ENCODE measurements around the gene TBC1D8.

The TBC1D8 gene

GRCh38 chr2:101111262-101111838 is 39.8 kb downstream of the TBC1D8 start:
- TF ChIP-seq CTCF (IDR thresholded peaks at IDR 0.05) (no peak), ZFX (IDR thresholded peaks at IDR 0.05; ENCODE audit: borderline replicate concordance) (no peak)
- H3K27ac ChIP-seq, result no peak overlapping the region

GRCh38 chr2:101109451-101110118 is 41.6 kb downstream of the TBC1D8 start:
- H3K27ac ChIP-seq, result no peak overlapping the region; the same call in 1 of the 2 replicates
- TF ChIP-seq ZFX (IDR thresholded peaks at IDR 0.05; ENCODE audit: borderline replicate concordance), result no peak
- TF ChIP-seq CTCF (IDR thresholded peaks at IDR 0.05), result no peak

GRCh38 chr2:101108357-101108756 is 42.8 kb downstream of the TBC1D8 start:
- TF ChIP-seq CTCF (IDR thresholded peaks at IDR 0.05) (no peak), ZFX (IDR thresholded peaks at IDR 0.05; ENCODE audit: borderline replicate concordance) (no peak)

GRCh38 chr2:101107241-101107640 is 43.9 kb downstream of the TBC1D8 start:
- no peak overlapping the region for H3K27ac ChIP-seq

More at GRCh38 chr2:101108357-101108756, 42.8 kb downstream of the TBC1D8 start:
- no peak overlapping the region for H3K27ac ChIP-seq

GRCh38 chr2:101106453-101107181 is 44.6 kb downstream of the TBC1D8 start:
- peak overlapping the region; percentile 1; the same call in 1 of the 2 replicates for H3K27ac ChIP-seq
- TF ChIP-seq ZFX (IDR thresholded peaks at IDR 0.05; ENCODE audit: borderline replicate concordance) (no peak), CTCF (IDR thresholded peaks at IDR 0.05) (no peak)

More at GRCh38 chr2:101107241-101107640, 43.9 kb downstream of the TBC1D8 start:
- TF ChIP-seq ZFX (IDR thresholded peaks at IDR 0.05; ENCODE audit: borderline replicate concordance) (no peak), CTCF (IDR thresholded peaks at IDR 0.05) (no peak)

GRCh38 chr2:101105654-101106053 is 45.5 kb downstream of the TBC1D8 start:
- H3K27ac ChIP-seq, result peak overlapping the region; percentile 1; the same call in 1 of the 2 replicates
- TF ChIP-seq ZFX (IDR thresholded peaks at IDR 0.05; ENCODE audit: borderline replicate concordance), result no peak

GRCh38 chr2:101097638-101098037 is 53.5 kb downstream of the TBC1D8 start:
- no peak overlapping the region for H3K27ac ChIP-seq
- TF ChIP-seq ZFX (IDR thresholded peaks at IDR 0.05; ENCODE audit: borderline replicate concordance), result no peak
- no peak for TF ChIP-seq CTCF (IDR thresholded peaks at IDR 0.05)
